GM18909 (cell line): Measurements from ENCODE around the gene TTLL5.

Experiments used
- ATAC-seq: cut with Tn5 transposase; IDR thresholded peaks from one replicate; pipeline ENCODE4 v1.9.1; 2021; ENCODE audit warnings: mild to moderate bottlenecking; ENCODE audit not compliant: unreplicated experiment, poor library complexity

Gene TTLL5

GRCh38 chr14:75854111-75854799, 193.2 kb downstream of the TTLL5 start:
- no peak for ATAC-seq

- no peak for ATAC-seq
Measured at GRCh38 chr14:75857199-75857598, 196.2 kb downstream of the TTLL5 start.

- ATAC-seq, result no peak
Measured at GRCh38 chr14:75858362-75858761, 197.3 kb downstream of the TTLL5 start.

- ATAC-seq, result no peak
Measured at GRCh38 chr14:75859746-75860145, 198.7 kb downstream of the TTLL5 start.

GRCh38 chr14:75860561-75861160, 199.6 kb downstream of the TTLL5 start:
- ATAC-seq, result no peak

GRCh38 chr14:75861161-75861621, 200.1 kb downstream of the TTLL5 start:
- no peak for ATAC-seq

GRCh38 chr14:75863221-75863620, 202.2 kb downstream of the TTLL5 start:
- no peak for ATAC-seq

GRCh38 chr14:75864352-75864751, 203.3 kb downstream of the TTLL5 start:
- ATAC-seq, result no peak

GRCh38 chr14:75865531-75865930, 204.5 kb downstream of the TTLL5 start:
- ATAC-seq, result no peak

GRCh38 chr14:75866970-75867369, 205.9 kb downstream of the TTLL5 start:
- no peak for ATAC-seq

GRCh38 chr14:75871181-75871880, 210.3 kb downstream of the TTLL5 start:
- no peak for ATAC-seq

GRCh38 chr14:75875958-75876357, 214.9 kb downstream of the TTLL5 start:
- ATAC-seq, result peak; percentile 99

GRCh38 chr14:75876530-75876929, 215.5 kb downstream of the TTLL5 start:
- no peak for ATAC-seq

GRCh38 chr14:75877292-75877691, 216.2 kb downstream of the TTLL5 start:
- no peak for ATAC-seq

- ATAC-seq, result no peak
Measured at GRCh38 chr14:75877884-75878283, 216.8 kb downstream of the TTLL5 start.

- no peak for ATAC-seq
Measured at GRCh38 chr14:75879031-75879430, 218.0 kb downstream of the TTLL5 start.

- ATAC-seq, result no peak
Measured at GRCh38 chr14:75880512-75880911, 219.5 kb downstream of the TTLL5 start.

GRCh38 chr14:75881994-75882393, 220.9 kb downstream of the TTLL5 start:
- no peak for ATAC-seq

GRCh38 chr14:75884198-75884611, 223.2 kb downstream of the TTLL5 start:
- no peak for ATAC-seq

GRCh38 chr14:75885829-75886228, 224.8 kb downstream of the TTLL5 start:
- ATAC-seq, result no peak

- no peak for ATAC-seq
Measured at GRCh38 chr14:75886636-75887348, 225.7 kb downstream of the TTLL5 start.
